GM23248 (cell line): ENCODE results near the gene CNTN1.

Experiments
- EZH2 ChIP-seq: fragments of 200-600 bp; sonication (generic); IDR thresholded peaks from 2 replicates; pipeline ENCODE4 v1.6.1; 2018; ENCODE audit warnings: antibody characterized with exemption, mild to moderate bottlenecking; ENCODE audit not compliant: insufficient read depth, poor library complexity, severe bottlenecking
- EZH2phosphoT487 ChIP-seq: fragments of 200-600 bp; sonication (generic); IDR thresholded peaks from 2 replicates; pipeline ENCODE4 v1.6.1; 2018; ENCODE audit warnings: antibody characterized with exemption, moderate library complexity, mild to moderate bottlenecking, low read depth; ENCODE audit not compliant: insufficient read depth

DNA sequence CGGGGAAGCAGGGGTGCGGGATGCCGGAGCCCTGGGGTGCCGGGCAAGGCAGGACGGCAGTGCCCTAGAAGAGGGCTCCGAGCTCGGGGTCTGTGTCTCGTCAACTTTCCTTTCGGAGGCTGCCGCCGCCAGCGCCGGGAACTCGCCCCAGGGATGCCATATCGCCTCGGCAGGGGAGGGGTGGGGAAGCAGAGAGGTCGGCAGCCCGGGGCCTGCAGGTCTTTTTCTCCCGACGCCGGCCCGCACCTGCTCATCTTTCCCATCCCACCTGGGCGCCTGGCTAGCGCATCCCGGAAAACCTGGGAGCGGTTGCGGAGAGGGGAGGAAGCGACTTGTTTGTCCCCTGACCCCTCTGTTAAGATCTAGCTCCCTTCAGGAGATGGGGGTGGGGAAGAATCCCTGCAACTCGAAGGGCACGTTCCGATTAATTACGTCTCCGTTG is 547 bp downstream of the CNTN1 start:
- TF ChIP-seq EZH2 (no peak), EZH2phosphoT487 (no peak)
